HFF-Myc (cell line): Measurements from ENCODE around the gene JPH3.

ENCODE experiments used
- DNase-seq: peaks from one replicate; pipeline ENCODE4 v3.0.0-alpha.2; 2011; ENCODE audit warnings: low read depth; ENCODE audit errors: extremely low read depth
- H3K4me3 ChIP-seq: replicated peaks from 2 replicates; pipeline ENCODE4 v1.5.1; 2011; ENCODE audit warnings: low read depth, mild to moderate bottlenecking, control low read depth, low read length
- CTCF ChIP-seq: IDR thresholded peaks from 2 replicates; pipeline ENCODE4 v1.5.1; 2012; ENCODE audit warnings: mild to moderate bottlenecking, low read depth, low read length, control low read depth; ENCODE audit errors: missing control alignments

The JPH3 gene

GRCh38 chr16:87707097-87707496 lies 104.8 kb downstream of the JPH3 start:
- TF ChIP-seq CTCF, result no peak
- H3K4me3 ChIP-seq, result no peak overlapping the region
- no peak for DNase-seq

GRCh38 chr16:87707714-87708580 lies 105.6 kb downstream of the JPH3 start:
- no peak overlapping the region for H3K4me3 ChIP-seq
- no peak for TF ChIP-seq CTCF
- no peak for DNase-seq

GRCh38 chr16:87708881-87709638 lies 106.8 kb downstream of the JPH3 start:
- no peak overlapping the region for H3K4me3 ChIP-seq
- DNase-seq, result no peak
- TF ChIP-seq CTCF, result no peak

- TF ChIP-seq CTCF, result no peak
- DNase-seq, result no peak
- H3K4me3 ChIP-seq, result no peak overlapping the region
These were observed 107.4 kb downstream of the JPH3 start for GRCh38 chr16:87709677-87710076.

- H3K4me3 ChIP-seq, result no peak overlapping the region
- TF ChIP-seq CTCF, result no peak
- no peak for DNase-seq
These were observed 108.6 kb downstream of the JPH3 start for GRCh38 chr16:87710887-87711286.

GRCh38 chr16:87712184-87712762 lies 110.0 kb downstream of the JPH3 start:
- DNase-seq, result no peak
- H3K4me3 ChIP-seq, result no peak overlapping the region
- no peak for TF ChIP-seq CTCF
